GM12878 (cell line): ENCODE results near the gene QRFP. TPM values are rescaled to one million over a fixed set of nuclear protein-coding genes. Genes with fewer than 3 reads are reported as not detected.

Experiments
- ATAC-seq: fragments of 200-7000 bp; cut with Tn5 transposase; 3 replicates; pipeline ENCODE4 v1.9.1; 2020; ENCODE audit warnings: mild to moderate bottlenecking, moderate library complexity
- BruUV-seq: library from RNA; stranded (reverse); fragments of 400-500 nt; replicated peaks from 2 replicates; lab custom pipeline; 2021; lab: Mats Ljungman, UMichigan
- CTCF ChIA-PET: fragments of 300-600 bp; sonication (Branson Sonifier 250); formaldehyde crosslinking; extraction: SDS; loops from one replicate; lab custom pipeline; 2021; ENCODE audit warnings: inconsistent platforms; lab: Yijun Ruan, JAX
- POLR2A ChIA-PET: fragments of 350-600 bp; formaldehyde crosslinking; extraction: SDS; loops from one replicate; lab custom pipeline; 2021; ENCODE audit warnings: inconsistent platforms; lab: Charles Lee
- RAD21 ChIA-PET: fragments of 300-600 bp; sonication (Branson Sonifier 250); formaldehyde crosslinking; loops from one replicate; lab custom pipeline; 2023; ENCODE audit warnings: antibody characterized with exemption; ENCODE audit not compliant: unreplicated experiment; lab: Charles Lee
- SMC1A ChIA-PET: fragments of 300-600 bp; sonication (Branson Sonifier 250); formaldehyde crosslinking; loops from one replicate; lab custom pipeline; 2023; ENCODE audit not compliant: unreplicated experiment, uncharacterized antibody; lab: Charles Lee
- DNase-seq: peaks from one replicate; pipeline ENCODE4 v3.0.0-alpha.2; 2011; ENCODE audit warnings: low read depth, low spot score
- FAIRE-seq: peaks from 3 replicates; lab custom pipeline; 2011; peaks lifted over from hg19 to GRCh38; lab: Jason Lieb, UNC
- H2AFZ ChIP-seq: 2 replicates; pipeline ENCODE4 v1.6.0; 2011; ENCODE audit warnings: low read depth, low read length, control low read depth; ENCODE audit not compliant: control insufficient read depth
- H3K27ac ChIP-seq: 2 replicates; pipeline ENCODE4 v1.5.1; 2011; ENCODE audit warnings: control low read depth; ENCODE audit not compliant: control insufficient read depth, insufficient read depth
- H3K27me3 ChIP-seq, 2 experiments: replicated peaks in 1 of 2; 2 replicates each; pipeline versions ENCODE4 v1.6.0 to v1.6.1; 2011; ENCODE audit warnings: low read length in 1 of 2; ENCODE audit not compliant: control insufficient read depth in 2 of 2, insufficient read depth in 2 of 2
- H3K36me3 ChIP-seq, 2 experiments: 2 replicates each; pipeline ENCODE4 v1.5.1; 2011; ENCODE audit warnings: low read length in 1 of 2; ENCODE audit not compliant: control insufficient read depth in 2 of 2, insufficient read depth in 2 of 2
- H3K4me1 ChIP-seq: 2 replicates; pipeline ENCODE4 v1.6.1; 2011; ENCODE audit warnings: mild to moderate bottlenecking, low read length, moderate library complexity, mixed read lengths; ENCODE audit not compliant: control insufficient read depth, insufficient read depth
- H3K4me2 ChIP-seq: 2 replicates; pipeline ENCODE4 v1.6.0; 2011; ENCODE audit warnings: control low read depth; ENCODE audit not compliant: control insufficient read depth, insufficient read depth
- H3K4me3 ChIP-seq: fragments of 200-600 bp; sonication (generic); 2 replicates; pipeline ENCODE4 v1.5.1; 2016
- H3K79me2 ChIP-seq: 2 replicates; pipeline ENCODE4 v1.6.0; 2011; ENCODE audit warnings: low read length; ENCODE audit not compliant: control insufficient read depth, insufficient read depth
- H3K9ac ChIP-seq: 2 replicates; pipeline ENCODE4 v1.8.0; 2011; ENCODE audit warnings: low read length, control low read depth, mixed read lengths; ENCODE audit not compliant: control insufficient read depth, insufficient read depth
- H3K9me3 ChIP-seq: replicated peaks from 3 replicates; pipeline ENCODE4 v1.5.1; 2011; ENCODE audit warnings: mild to moderate bottlenecking, low read length; ENCODE audit not compliant: control insufficient read depth, insufficient read depth
- H4K20me1 ChIP-seq: 2 replicates; pipeline ENCODE4 v1.6.0; 2011; ENCODE audit not compliant: control insufficient read depth, insufficient read depth
- EED ChIP-seq: sonication (generic); IDR thresholded peaks from 2 replicates; pipeline ENCODE4 v1.6.1; 2016; ENCODE audit warnings: antibody characterized with exemption, low read depth
- FOXM1 ChIP-seq: IDR thresholded peaks from 2 replicates; pipeline ENCODE4 v1.6.1; 2012; ENCODE audit warnings: low read depth, mild to moderate bottlenecking, inconsistent platforms, low read length, moderate library complexity
- IKZF1 ChIP-seq: fragments of 450-650 bp; conservative IDR thresholded peaks from 2 replicates; pipeline ENCODE4 v1.6.1; 2017; ENCODE audit warnings: antibody characterized with exemption, mild to moderate bottlenecking
- KAT2A ChIP-seq: conservative IDR thresholded peaks from 2 replicates; pipeline ENCODE4 v1.6.1; 2011; ENCODE audit warnings: low read depth, low read length; ENCODE audit not compliant: control insufficient read depth
- KDM1A ChIP-seq: fragments of 200-600 bp; sonication (generic); IDR thresholded peaks from 2 replicates; pipeline ENCODE4 v1.6.1; 2016; ENCODE audit warnings: borderline replicate concordance
- MEF2A ChIP-seq: IDR thresholded peaks from 2 replicates; pipeline ENCODE4 v1.6.1; 2011; ENCODE audit warnings: low read depth, mild to moderate bottlenecking, low read length, moderate library complexity; ENCODE audit not compliant: insufficient read depth
- MXI1 ChIP-seq: fragments of 150-350 bp; IDR thresholded peaks from 2 replicates; pipeline ENCODE4 v1.6.1; 2011; ENCODE audit warnings: low read depth, mild to moderate bottlenecking, inconsistent platforms, low read length, improper control_type of control experiment
- NBN ChIP-seq: fragments of 450-650 bp; IDR thresholded peaks from 2 replicates; pipeline ENCODE4 v1.6.1; 2016
- PML ChIP-seq: IDR thresholded peaks from 2 replicates; pipeline ENCODE4 v1.6.1; 2012; ENCODE audit warnings: low read length, inconsistent platforms
- POLR2A ChIP-seq: IDR thresholded peaks from 2 replicates; pipeline ENCODE4 v1.6.1; 2011; ENCODE audit warnings: low read depth, mild to moderate bottlenecking, low read length
- SMARCA5 ChIP-seq: fragments of 450-650 bp; IDR thresholded peaks from 2 replicates; pipeline ENCODE4 v1.6.1; 2017; ENCODE audit warnings: mild to moderate bottlenecking
- SP1 ChIP-seq: IDR thresholded peaks from one replicate; pipeline ENCODE4 v1.6.1; 2011; ENCODE audit warnings: low read depth, low read length
- SUPT20H ChIP-seq: IDR thresholded peaks from 2 replicates; pipeline ENCODE4 v1.6.1; 2011; ENCODE audit warnings: low read depth, mild to moderate bottlenecking, low read length, moderate library complexity, borderline replicate concordance; ENCODE audit not compliant: control insufficient read depth
- ZNF622 ChIP-seq: fragments of 450-650 bp; IDR thresholded peaks from 2 replicates; pipeline ENCODE4 v1.6.1; 2017; ENCODE audit warnings: mild to moderate bottlenecking, inconsistent platforms
- WGBS: methylation state at CpG from one replicate; pipeline ENCODE4 v1.1.6; 2016; ENCODE audit warnings: low lambda C conversion rate; ENCODE audit not compliant: insufficient replicate concordance, insufficient coverage; ENCODE audit errors: missing lambda C conversion rate; 5-methylcytosine and 5-hydroxymethylcytosine counted together
- in situ Hi-C: fragments of 300-500 bp; cut with MboI; formaldehyde crosslinking; loops from 9 replicates; pipeline ENCODE4 v1.14.3; 2018; ENCODE audit warnings: mixed read lengths
- intact Hi-C: fragments of 100-400 bp; cut with micrococcal nuclease; formaldehyde crosslinking; loops from one replicate; pipeline ENCODE4 v1.14.2; 2022; ENCODE audit not compliant: unreplicated experiment
- polyA plus RNA-seq, 11 experiments: library from polyadenylated mRNA; depleted of rRNA in 4 of 11; unstranded in 6 of 11; stranded (reverse) in 5 of 11; fragments of >200 nt; fragmentation: Nextera tagmentation in 4 of 11; fragmentation: Illumina TruSeq in 1 of 11; extraction: Ambion mirVana in 4 of 11; extraction: Trizol in 1 of 11; gene quantifications; 1 replicate in 1 of 11; 2 replicates in 10 of 11; pipeline versions ENCODE4 v1.2.1 to v1.2.3, GENCODE V29; 2011 to 2016; ENCODE audit warnings: inconsistent platforms in 2 of 11, missing spikeins in 2 of 11, low read depth in 1 of 11
- total RNA-seq, 4 experiments: library from RNA; depleted of rRNA in 3 of 4; stranded (reverse); fragments of >200 nt in 3 of 4; fragmentation: Illumina TruSeq in 1 of 4; extraction: Trizol in 1 of 4; gene quantifications; 2 replicates each; pipeline versions ENCODE4 v1.2.1 to v1.2.3, GENCODE V29; 2013 to 2021
- TF ChIP-seq, protein P1 (sequence below): fragments of 450-650 bp; IDR thresholded peaks from 2 replicates; pipeline ENCODE4 v1.6.1; 2018; ENCODE audit warnings: borderline replicate concordance, mild to moderate bottlenecking; ENCODE audit not compliant: partially characterized antibody

Gene QRFP
- total and polyA plus RNA-seq, 10 of the 15 experiments (the other 5 are each of a cell fraction or from before 2014, with no cell fraction given), result not detected

DNA sequence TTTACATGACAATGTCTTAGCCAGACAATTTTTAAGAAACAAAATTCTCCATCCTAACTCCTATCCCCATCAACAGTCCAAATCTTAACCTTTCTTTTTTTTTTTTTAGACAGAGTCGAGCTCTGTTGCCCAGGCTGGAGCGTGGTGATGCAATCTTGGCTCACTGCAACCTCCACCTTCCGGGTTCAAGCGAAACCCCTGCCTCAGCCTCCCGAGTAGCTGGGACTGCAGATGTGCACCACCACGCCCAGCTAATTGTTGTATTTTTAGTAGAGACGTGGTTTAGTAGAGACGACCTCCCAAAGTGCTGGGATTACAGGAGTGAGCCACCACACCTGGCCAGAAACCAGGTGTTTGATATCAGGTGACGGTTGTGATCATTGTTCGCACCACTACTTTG lies 51.4 kb downstream of the QRFP start (continued):
- TF ChIP-seq, protein P1, sequence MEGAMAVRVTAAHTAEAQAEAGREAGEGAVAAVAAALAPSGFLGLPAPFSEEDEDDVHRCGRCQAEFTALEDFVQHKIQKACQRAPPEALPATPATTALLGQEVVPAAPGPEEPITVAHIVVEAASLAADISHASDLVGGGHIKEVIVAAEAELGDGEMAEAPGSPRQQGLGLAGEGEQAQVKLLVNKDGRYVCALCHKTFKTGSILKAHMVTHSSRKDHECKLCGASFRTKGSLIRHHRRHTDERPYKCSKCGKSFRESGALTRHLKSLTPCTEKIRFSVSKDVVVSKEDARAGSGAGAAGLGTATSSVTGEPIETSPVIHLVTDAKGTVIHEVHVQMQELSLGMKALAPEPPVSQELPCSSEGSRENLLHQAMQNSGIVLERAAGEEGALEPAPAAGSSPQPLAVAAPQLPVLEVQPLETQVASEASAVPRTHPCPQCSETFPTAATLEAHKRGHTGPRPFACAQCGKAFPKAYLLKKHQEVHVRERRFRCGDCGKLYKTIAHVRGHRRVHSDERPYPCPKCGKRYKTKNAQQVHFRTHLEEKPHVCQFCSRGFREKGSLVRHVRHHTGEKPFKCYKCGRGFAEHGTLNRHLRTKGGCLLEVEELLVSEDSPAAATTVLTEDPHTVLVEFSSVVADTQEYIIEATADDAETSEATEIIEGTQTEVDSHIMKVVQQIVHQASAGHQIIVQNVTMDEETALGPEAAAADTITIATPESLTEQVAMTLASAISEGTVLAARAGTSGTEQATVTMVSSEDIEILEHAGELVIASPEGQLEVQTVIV, result no peak
- TF ChIP-seq NBN, result no peak
- TF ChIP-seq SMARCA5, result no peak
- no peak for TF ChIP-seq IKZF1

DNA sequence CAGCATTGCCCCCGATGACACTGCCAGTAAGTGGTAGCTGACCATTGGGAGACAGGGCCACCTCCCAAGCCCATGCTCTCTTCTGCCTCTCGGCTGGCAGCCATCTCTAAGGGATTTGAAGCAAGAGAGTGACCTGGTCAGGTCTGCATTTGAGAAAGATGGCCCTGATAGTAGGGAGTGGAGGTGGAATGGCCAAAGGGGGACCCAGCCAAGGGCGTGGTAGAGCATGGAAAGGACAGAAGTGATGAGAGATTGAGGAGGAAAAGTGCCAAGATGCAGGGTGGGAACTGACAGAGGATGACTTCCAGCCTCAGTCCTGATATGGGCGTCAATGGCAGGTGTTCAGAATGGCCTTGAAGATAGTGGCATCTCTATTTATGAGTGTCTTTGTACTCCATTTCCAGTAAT lies 52.6 kb downstream of the QRFP start:
- Histone ChIP-seq H3K9ac (no peak overlapping the region), H3K79me2 (peaks cover 22% of the 10 kb centered on the region), H3K4me3 (no peak overlapping the region), H4K20me1 (no peaks in the 10 kb centered on the region), H3K27me3 (no peaks in the 10 kb centered on the region), H3K27ac (no peak overlapping the region), H3K9me3 (no peaks in the 10 kb centered on the region), H3K36me3 (no peaks in the 10 kb centered on the region; a peak in 1 of 4 replicates), H3K4me1 (no peaks in the 10 kb centered on the region; the same call in 1 of the 2 replicates), H2AFZ (no peak overlapping the region), H3K4me2 (no peak overlapping the region)
- 91% methylated on average over 4 of the region's 4 CpGs for WGBS
- ChIA-PET CTCF (no interaction called here), SMC1A (interaction anchor here (0.7 kb wide), 1 partner anchor 22 kb away, joined by 3 read pairs; no protein-coding TSS in a partner anchor), RAD21 (no interaction called here), POLR2A (no interaction called here)
- no peak for TF ChIP-seq SUPT20H
- no peak for TF ChIP-seq KAT2A
- no peak for TF ChIP-seq FOXM1
- TF ChIP-seq SP1, result no peak
- TF ChIP-seq MEF2A, result no peak
- no peak for TF ChIP-seq POLR2A
- TF ChIP-seq ZNF622, result no peak
- TF ChIP-seq EED, result no peak
- no peak for TF ChIP-seq PML
- TF ChIP-seq KDM1A, result no peak
- no peak for TF ChIP-seq MXI1
- no peak for DNase-seq
- intact Hi-C loops (no loop called here), in situ Hi-C loops (no loop called here)
- FAIRE-seq, result no peak
- ATAC-seq, result no peak
- BruUV-seq, result no TSS peak
